ENCODE measurements around the gene COL4A1.
"Not testable (repeated sequence)": the region's sequence is repeated elsewhere in the genome, so short reads cannot be mapped to it uniquely, and the experiment has no call there.

DNA sequence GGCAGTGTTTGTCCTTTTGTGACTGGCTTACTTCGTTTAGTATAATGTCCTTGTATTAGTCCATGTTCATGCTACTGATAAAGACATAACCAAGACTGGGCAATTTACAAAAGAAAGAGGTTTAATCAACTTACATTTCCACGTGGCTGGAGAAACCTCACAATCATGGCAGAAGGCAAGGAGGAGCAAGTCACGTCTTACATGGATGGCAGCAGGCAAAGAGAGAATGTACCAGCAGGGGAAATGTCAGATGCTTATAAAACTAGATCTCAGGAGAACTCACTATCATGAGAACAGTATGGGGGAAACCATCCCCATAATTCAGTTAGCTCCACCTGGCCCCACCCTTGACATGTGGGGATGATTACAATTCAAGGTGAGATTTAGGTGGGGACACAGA is 14.6 kb upstream of the COL4A1 start:
- TF ChIP-seq, protein P1, sequence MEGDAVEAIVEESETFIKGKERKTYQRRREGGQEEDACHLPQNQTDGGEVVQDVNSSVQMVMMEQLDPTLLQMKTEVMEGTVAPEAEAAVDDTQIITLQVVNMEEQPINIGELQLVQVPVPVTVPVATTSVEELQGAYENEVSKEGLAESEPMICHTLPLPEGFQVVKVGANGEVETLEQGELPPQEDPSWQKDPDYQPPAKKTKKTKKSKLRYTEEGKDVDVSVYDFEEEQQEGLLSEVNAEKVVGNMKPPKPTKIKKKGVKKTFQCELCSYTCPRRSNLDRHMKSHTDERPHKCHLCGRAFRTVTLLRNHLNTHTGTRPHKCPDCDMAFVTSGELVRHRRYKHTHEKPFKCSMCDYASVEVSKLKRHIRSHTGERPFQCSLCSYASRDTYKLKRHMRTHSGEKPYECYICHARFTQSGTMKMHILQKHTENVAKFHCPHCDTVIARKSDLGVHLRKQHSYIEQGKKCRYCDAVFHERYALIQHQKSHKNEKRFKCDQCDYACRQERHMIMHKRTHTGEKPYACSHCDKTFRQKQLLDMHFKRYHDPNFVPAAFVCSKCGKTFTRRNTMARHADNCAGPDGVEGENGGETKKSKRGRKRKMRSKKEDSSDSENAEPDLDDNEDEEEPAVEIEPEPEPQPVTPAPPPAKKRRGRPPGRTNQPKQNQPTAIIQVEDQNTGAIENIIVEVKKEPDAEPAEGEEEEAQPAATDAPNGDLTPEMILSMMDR (IDR thresholded peaks at IDR 0.05; ENCODE audit: low read length): not testable (repeated sequence)
- TF ChIP-seq EZH2 (optimal IDR thresholded peaks at IDR 0.05; ENCODE audit: low read depth, low read length); EZH2phosphoT487 (IDR thresholded peaks at IDR 0.05; ENCODE audit: low read length): not testable (repeated sequence)

All from MM.1S (cell line).